A549 treated with DMSO at 1 μM for 4 hours (cell line): ENCODE data around the gene KRT77. TPM values are rescaled to one million over a fixed set of nuclear protein-coding genes. Genes with fewer than 3 reads are reported as not detected.

ENCODE experiments used
- total RNA-seq: library from RNA; stranded (reverse); fragments of 200-300 nt; extraction: Qiagen RNA extraction; gene quantifications from 5 replicates; pipeline ENCODE4 v1.2.3, GENCODE V29; 2022; ENCODE audit warnings: low read depth

The KRT77 gene
- not detected in 5 replicates for total RNA-seq

DNA sequence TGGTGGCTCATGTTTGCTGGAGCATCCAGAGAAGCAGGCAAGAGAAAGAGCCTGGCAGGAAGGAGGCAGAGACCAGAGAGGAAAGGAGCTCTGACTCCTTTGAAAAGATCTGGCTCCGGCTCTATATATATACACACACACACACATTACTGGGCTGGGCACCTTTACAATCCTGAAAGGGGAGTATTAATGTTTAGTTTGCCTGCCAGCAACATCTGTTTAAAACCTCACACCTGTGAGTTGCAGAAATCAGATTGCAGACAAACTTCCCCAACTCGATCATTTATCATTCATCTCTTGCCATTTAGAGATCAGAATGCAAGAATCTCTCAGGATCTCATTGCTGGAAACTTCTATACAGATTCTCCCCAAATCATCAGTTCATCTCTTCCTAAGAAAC, at the start of gene KRT77:
TSS of gene KRT77 (minus strand) at position 101 of the 400 bp plus-strand sequence. CDS start at position 11, 90 bp downstream.

DNA sequence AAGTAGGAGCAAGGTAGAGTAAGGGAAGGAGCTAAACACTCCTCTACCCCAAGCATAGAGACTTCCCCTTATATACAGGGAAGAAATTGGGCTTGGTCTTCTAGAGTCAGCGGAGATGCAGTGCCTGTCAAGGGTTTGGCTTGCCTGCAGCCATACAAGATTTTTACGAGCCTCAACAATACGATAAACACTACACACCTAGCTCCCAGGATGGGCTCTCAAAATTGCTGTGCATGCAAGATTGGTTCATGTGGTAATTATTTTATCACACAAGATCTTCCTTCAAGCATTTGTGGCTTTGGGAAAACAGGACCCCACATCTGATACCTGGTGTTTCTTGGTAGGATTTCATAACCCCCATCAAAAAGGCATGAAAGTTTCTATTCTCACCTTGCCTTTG, 23.0 kb downstream of the KRT77 start, which contains the start of gene KRT1:
TSS of gene KRT1 (minus strand) at position 45 of the 400 bp plus-strand sequence. CDS start 59 bp downstream, outside the sequence.

GRCh38 chr12:52651726-52652261, 51.5 kb downstream of the KRT77 start, which contains the start of gene KRT2:
TSS of gene KRT2 (minus strand) at chr12:52652211. CDS start at chr12:52652142, 69 bp downstream.

Other genes starting within 250 kb of the KRT77 start
- gene KRT6C, start 229.7 kb downstream of the KRT77 start, total RNA-seq, result not detected in 5 replicates
- 0.18 to 0.52 TPM (median 0.24 TPM) in 5 replicates for gene KRT6A, start 210.3 kb downstream of the KRT77 start, total RNA-seq
- 0.11 to 0.47 TPM (median 0.18 TPM) in 5 replicates for gene KRT5, start 183.1 kb downstream of the KRT77 start, total RNA-seq
- gene KRT71, start 150.4 kb downstream of the KRT77 start, total RNA-seq, result not detected in 5 replicates
- gene KRT74, start 129.7 kb downstream of the KRT77 start, total RNA-seq, result not detected in 5 replicates
- gene KRT72, start 102.1 kb downstream of the KRT77 start, total RNA-seq, result not detected in 5 replicates
- gene KRT73, start 85.0 kb downstream of the KRT77 start, total RNA-seq, result not detected in 5 replicates
- 0.04 TPM in 1 of 5 replicates, not detected in the others for gene KRT2, start 51.3 kb downstream of the KRT77 start, total RNA-seq
- gene KRT1, start 23.1 kb downstream of the KRT77 start, total RNA-seq, result not detected in 5 replicates
- not detected in 5 replicates for gene KRT76, start 73.8 kb upstream of the KRT77 start, total RNA-seq
- gene KRT3, start 92.6 kb upstream of the KRT77 start, total RNA-seq, result 0.05 to 0.07 TPM (median 0.05 TPM) in 3 of 5 replicates, not detected in the others
- gene KRT4, start 110.6 kb upstream of the KRT77 start, total RNA-seq, result 2.7 to 4.0 TPM (median 3.3 TPM) in 5 replicates
- gene KRT79, start 130.8 kb upstream of the KRT77 start, total RNA-seq, result 0.08 to 0.20 TPM (median 0.10 TPM) in 3 of 5 replicates, not detected in the others
- gene KRT78, start 145.5 kb upstream of the KRT77 start, total RNA-seq, result 0.07 to 0.19 TPM (median 0.16 TPM) in 3 of 5 replicates, not detected in the others
- 3,152 to 3,514 TPM (median 3,324 TPM) in 5 replicates for gene KRT8, start 201.6 kb upstream of the KRT77 start, total RNA-seq
- gene KRT18, start 245.6 kb upstream of the KRT77 start, total RNA-seq, result 2,085 to 2,459 TPM (median 2,349 TPM) in 5 replicates